Cerebellar nuclear complex (tissue), 1 donor: ENCODE measurements around the gene SEMA3C.
"Not testable (repeated sequence)": the region's sequence is repeated elsewhere in the genome, so short reads cannot be mapped to it uniquely, and the experiment has no call there.

Experiments
- DNase-seq, 2 experiments: peaks; one replicate each; lab custom pipeline; 2025; lab: John Stamatoyannopoulos, UW

The SEMA3C gene

DNA sequence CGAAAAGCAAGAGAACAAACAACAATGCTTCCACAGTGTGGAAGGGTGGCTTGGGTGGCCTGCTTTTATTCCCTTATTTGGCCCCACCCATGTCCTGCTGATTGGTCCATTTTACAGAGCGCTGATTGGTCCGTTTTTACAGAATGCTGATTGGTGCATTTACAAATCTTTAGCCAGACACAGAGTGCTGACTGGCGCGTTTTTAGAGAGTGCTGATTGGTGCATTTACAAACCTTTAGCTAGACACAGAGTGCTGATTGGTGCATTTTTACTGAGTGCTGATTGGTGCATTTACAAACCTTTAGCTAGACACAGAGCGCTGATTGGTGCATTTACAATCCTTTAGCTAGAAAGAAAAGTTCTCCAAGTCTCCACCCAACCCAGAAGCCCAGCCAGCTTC, 8.1 kb upstream of the SEMA3C start:
- DNase-seq, result not testable (repeated sequence)

DNA sequence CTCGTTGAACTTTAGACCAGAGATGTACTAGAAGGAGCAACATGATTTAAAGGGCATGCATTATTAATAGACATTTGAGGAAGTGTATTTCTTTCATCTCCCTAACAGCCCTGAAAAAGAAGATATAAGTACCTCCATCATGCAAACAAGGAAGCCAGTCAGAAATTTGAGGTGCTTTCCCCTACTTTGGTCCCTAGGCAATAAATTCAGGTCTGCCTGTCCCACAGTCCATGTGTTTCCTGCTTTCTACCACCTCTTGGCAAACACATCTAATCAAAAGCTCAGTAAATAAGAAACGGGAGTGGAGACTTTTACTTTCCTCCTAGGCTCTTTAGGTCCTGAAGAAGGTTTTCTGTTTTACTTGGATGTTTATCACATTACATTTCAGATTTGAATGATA, 5.2 kb upstream of the SEMA3C start:
- no peak for DNase-seq

DNA sequence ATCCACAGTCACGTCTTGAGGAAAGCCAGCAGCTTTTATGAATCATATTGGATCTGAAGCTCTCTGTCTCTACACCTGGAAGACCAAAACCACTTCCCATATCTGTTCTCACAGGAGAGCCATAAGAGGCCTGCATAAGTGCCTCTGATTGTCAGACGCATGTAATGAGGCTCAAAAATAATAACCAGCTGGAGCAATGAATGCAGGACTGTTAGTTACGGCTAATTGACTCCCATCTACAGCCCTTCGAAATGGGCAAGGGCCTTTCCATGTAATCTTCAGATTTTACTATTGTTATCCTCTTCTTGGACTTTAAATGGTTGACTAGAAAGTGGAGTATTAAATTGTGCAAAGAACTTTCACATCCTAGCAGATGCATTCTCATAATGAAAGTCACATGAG, 4.4 kb upstream of the SEMA3C start:
- DNase-seq, result no peak

DNA sequence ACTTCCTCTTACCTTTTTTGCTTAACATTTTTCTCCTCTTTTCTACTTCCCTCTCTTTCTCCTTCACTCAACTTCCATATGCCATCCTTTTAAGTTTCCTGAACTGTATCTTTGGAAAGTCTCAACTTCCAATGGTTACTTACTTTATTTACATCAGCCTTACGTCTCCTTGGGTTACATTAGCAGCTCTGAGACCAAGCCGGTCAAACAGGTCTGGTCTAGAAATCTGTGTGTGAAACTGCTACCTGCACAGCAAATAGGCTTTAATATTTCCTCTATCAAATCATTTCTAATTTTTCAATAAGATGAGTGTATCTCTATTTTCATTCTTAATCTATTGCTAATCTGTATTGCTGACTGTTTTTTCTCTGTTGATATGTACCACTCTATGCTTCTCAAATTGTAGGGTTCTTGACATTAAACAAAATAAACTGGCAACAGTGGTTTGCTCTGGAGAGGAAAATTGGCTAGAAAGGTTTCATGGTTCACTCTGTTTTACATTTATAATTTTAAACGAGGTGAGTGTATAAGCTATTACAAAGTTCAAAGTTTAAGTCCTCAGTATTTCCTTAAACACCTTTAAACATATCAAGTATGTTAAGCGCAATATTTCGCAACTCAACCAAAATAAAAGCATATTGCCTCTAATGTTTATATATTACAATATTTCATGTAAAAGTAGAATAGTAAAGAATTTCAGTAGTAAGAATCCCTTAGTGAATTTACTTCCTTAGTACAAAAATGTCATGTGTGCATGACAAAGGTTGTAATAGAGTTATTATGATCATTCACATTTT, 3.6 kb upstream of the SEMA3C start:
- no peak for DNase-seq

DNA sequence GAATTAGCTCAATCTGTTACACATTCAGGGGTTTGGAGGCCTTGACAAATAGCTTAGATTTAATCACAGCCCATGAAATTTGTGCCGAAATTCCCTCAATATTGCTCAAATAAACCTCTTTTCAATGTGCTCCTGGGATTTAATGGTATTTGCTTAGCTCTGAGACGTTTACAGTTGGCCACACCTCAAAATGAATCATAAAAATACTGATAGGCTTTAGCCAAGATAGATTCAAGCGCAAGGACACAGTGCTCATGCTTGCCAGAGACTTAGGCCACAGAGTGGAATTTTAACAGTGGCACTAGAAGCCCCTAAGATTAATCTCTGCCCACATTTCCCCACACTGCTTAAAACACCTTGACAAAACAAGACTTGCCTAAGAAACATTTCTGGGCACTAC, 2.3 kb upstream of the SEMA3C start:
- no peak for DNase-seq

DNA sequence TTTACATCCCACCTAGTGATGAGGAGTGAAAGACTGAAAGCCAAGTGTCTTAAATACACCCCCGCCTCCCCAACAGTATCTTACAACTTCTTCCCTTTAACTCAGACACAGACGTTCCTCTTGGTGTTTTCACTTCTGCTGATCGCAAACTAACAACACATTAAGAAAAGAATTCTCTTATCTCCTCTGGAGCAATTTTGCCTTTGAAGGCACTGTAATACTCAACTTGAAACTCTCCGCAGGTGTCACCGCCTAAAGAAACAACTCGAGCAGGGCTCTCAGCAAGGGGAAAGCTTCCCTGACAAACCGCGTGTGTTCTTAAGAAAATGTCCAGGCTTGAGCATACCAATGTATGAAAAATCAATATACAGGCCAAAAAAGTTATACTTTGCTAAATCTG, 452 bp downstream of the SEMA3C start:
- DNase-seq, result no peak

DNA sequence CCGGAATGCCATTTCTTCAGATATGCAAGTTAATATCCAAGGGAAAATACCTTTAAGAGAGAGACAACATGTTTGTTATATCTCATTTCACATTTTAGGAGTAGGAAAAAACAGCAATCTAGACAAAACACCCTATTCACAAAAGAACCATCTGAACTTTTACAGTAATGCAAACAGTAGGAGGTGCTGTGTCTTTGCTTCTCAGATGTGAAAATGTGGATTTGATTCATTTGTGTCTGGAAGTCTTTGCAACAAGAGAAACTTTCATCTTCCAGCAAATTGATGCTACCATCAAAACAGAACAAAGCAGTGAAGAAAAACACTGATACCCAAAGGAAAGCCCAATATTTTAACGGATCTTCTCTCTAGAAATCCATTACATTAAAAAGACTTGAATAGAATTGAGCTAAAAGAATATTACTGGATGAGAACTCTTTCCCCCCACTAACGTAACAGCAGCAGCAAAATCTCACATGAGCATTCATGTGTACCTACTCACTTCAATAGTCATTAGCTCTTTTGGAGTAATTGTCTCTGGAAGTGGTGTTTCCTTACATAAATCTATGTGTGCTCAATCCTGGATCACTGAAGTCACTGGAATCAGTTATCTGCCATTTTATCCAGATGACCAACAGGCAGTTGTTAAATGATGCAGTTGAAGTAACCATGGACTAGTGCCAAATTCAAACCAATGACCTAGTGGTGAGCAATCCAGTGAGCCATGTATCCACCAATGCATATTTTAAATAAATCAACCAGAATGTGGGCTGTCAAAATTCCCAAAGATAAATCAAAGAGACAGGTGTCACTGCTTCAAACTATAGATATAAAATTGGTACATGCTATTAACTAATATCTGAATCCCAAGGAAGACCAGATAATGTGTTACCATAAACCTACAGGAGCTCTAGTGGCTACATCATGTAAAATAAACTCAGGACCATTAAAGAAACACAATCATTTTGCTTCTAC, 1.8 kb downstream of the SEMA3C start:
- DNase-seq, result no peak

DNA sequence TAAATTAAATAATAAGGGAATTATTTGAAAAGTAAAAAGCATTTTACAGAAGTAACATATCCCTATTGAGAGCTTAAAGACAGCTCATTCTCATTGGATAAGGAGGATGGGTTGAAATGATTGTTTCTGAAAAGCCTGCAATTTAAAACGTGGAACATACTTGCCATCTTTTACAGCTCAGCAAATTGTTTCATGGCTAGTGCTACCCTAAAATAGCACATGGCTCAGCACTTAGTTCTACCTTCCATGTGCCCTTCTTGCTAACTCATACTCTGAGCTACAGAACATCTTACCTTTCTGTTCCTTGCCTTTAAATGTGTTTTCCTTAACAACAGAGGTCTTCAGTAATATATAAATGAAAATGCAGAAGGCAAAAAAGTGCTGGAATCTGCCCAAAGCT, 8.6 kb downstream of the SEMA3C start:
- no peak for DNase-seq

DNA sequence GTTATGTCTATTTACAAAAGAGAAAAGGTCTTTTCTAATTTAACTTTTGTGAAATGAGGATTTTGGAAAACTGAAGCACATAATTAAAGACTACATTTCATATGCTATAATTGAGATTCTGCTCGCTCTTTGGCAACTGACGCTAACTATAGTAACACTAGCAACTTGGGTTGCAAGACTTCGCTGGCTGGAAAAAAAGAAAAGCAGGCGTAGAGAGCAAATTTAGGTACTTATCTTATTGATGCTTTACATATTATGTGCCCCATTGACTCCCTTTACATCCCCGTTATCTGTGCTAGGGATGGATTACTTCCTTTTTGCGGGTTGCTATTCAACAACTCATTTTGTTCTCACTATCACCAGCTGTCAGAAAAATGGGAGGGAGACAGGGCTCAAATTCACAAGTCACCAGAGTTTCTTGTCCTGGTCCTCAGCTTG, 10.5 kb downstream of the SEMA3C start:
- DNase-seq, result no peak

DNA sequence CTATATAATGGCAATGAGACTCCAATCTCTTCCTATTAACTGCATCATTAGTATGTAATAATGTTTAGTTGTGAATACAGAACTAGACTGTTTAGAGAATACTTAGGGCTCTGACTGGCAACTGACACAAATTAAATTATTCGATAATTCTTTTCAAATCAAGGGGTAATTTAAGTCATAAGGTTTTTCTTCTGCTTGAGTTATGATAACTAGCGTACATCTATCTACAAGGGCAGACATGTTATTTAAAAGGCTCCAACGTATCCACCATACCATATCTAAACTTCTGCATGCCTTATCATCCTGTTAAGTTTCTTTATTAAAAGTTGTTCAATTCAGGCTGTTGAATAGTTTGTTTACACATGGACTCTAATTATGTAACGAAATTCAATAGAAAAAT, 11.2 kb downstream of the SEMA3C start:
- DNase-seq, result no peak

DNA sequence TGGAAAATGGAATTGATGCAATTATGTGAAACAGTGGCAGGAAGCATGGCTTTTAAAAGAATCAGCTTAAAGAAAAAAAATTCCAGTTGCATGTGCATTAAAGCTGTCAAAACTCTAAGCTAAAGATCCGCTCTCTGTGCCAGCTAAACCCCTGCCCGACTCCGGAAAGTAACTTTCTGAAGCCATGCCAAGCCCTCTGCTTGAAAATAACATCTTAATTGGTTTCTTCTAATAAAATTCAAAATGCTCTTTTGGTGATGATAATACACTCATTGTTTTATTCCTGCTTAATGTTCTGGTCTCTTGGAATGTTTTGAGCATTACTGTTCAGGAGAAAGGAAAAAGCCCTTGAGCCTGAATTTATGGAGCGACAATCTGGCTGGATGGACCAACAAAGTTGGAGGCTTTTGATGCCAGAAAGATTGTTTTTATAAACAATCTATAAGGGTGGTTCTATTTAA, 11.7 kb downstream of the SEMA3C start:
- DNase-seq, result no peak

DNA sequence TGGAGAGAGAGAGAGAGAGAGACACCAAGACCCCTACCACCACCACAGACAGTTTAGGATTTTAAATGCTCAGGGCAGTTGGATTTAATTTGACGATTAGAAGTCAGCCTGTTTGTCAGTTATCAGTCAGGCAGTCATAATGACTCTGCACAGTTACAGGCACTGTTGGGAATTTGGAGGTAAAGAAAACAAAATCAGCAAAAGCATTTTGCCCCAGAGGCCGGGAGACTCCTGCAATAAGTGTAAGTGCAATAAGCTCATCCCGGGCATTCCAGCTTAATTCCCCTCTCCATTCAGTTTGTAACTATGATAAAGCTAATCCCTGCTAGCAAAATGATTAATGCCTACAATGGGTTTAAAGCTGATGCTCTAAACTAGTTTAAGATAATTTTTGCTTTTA, 13.5 kb downstream of the SEMA3C start:
- DNase-seq, result no peak

DNA sequence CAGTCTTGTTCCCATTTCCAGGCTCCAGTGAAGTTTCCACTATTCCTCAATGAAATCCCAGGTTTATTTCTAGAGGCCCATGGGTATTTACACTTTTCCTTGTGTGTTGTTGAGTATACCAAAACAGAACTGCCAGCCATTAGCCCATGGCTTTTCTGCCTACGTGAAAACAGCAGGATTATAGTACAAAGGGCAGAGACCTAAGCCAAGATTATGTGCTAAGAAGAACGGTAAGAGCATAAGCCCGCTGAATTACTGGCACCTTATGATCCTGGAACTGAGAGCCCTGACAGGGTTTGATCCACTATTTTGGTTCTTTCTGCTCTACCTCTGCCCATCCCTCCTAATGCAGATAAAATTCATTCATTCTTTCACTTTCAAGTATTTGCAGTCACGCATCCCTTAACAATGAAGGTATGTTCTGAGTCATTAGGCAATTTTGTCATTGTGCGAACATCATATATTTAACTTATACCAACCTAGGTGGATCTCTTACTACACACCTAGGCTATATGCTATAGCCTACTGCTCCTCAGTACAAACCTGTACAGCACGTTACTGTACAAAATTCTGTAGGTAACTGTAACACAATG, 16.0 kb downstream of the SEMA3C start:
- DNase-seq, result no peak

DNA sequence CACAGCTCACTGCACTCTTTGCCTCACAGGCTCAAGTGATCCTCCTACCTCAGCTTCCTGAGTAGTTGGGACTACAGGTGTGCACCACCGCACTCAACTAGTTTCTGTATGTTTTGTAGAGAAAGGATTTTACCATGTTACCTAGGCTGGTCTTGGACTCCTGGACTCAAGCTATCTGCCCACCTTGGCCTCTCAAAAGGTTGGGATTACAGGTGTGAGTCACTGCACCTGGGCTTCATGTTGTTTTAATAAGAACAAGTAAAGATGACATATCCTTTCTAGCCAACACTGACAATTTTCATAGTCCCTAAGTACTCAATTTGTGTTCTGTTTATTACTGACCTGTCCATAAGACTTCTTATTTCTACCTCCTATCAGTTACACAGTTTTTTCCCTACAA, 16.8 kb downstream of the SEMA3C start:
- no peak for DNase-seq

DNA sequence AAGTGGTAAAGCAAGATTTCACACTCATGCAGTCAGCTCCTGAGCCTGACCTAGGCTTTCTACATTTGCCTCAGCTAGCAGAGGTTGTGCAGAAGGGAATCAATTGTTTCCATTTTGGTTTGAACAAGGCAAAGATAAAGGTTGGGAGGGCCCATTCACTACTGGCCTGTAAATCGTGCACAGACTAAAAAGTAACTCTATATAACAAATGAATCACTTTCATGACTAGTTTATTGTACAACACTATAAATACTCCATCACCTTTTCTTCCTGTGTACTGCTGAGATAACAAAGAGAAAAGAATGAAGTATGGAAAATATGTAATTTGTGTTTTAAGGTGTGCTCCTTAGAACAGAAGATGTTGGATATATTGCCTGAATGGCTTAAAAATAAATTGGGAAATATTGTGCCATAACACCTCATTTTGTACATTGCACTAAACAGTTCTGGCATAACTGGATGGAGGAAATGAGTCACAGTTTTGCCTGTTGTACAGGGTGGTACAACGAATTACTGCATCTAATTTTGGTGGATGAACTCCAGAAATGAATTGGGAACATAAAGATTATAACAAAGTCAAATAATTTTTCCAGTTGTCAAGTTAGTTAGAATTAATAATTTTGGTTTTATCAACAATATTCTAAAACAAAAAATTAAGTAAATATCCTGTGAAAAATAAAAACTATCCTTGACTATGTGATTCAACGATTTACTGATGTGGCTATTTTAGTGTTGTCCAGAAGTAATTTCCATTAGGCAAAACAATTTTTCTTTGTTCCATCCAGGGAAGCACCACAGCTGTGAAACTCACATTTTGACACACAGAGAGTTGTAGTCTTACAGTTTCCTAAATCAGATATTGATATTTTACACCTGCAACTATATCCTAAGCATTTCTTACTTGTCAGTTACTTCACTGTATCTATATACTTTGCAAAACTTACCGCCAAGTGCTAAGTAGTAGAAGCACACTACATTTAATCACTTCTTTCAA, 18.0 kb downstream of the SEMA3C start:
- no peak for DNase-seq

DNA sequence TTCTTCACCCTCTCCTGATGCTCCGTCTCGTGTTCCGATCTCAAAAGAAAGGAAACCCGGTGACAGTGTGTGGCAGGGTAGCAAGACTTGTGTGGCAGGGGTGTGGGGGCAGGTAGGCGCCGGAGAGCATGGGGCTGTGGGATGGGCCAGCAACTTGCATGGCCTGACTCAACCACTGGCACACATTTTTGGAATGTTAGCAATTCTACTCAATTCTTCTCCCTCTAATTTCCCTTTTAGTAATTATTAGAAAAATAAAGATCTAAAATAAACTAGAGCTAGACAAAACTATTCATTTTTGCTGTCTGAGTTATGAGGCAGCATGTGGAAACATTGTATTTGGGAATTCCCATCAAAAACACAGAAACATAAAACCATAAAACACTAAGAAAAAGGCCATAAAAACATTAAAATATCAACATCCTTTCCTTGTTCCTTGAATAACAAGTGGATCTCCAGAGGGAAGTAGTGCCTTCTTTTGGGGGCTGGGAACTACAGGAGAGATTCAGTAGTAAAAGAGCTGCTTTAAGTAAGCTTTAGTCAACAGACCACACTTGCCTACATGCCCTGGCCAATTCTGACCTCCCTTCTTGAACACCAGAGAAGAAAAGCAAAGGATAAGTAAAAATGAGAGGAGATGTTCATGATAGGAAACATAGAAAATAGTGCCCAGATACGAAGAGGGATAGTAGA, 21.8 kb downstream of the SEMA3C start:
- no peak for DNase-seq

DNA sequence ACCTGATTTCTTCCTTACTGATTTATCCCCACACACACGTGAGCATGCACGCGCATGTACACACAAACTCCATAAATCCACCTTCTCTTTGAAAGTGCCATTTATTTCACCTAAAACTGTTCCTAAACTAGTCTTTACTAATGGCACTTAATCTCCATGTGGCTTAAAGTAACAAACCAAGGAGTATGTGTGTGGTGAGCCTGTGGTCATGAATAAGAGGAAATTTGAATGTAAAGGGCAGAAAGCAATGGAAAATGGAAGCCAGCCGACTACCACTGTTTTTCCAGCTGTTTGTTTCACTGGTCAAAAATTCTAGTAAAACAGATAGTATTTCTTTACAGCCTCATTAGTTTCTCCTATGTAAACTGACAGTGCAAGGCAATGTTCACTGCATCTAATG, 23.8 kb downstream of the SEMA3C start:
- no peak for DNase-seq

DNA sequence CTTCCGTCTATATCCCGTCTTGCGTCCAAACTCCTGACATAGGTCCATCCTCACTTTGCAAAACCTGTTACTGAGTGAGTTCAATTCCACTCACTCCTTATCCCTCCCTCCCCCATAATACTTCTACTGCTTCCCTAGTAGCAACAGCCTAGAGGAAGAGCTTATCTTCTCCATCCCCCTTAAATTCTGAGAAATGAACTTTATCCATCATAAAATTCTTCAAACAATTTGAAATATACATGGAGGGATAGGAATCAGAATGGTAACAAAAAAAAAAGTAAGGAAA, 27.6 kb downstream of the SEMA3C start:
- DNase-seq, result no peak

DNA sequence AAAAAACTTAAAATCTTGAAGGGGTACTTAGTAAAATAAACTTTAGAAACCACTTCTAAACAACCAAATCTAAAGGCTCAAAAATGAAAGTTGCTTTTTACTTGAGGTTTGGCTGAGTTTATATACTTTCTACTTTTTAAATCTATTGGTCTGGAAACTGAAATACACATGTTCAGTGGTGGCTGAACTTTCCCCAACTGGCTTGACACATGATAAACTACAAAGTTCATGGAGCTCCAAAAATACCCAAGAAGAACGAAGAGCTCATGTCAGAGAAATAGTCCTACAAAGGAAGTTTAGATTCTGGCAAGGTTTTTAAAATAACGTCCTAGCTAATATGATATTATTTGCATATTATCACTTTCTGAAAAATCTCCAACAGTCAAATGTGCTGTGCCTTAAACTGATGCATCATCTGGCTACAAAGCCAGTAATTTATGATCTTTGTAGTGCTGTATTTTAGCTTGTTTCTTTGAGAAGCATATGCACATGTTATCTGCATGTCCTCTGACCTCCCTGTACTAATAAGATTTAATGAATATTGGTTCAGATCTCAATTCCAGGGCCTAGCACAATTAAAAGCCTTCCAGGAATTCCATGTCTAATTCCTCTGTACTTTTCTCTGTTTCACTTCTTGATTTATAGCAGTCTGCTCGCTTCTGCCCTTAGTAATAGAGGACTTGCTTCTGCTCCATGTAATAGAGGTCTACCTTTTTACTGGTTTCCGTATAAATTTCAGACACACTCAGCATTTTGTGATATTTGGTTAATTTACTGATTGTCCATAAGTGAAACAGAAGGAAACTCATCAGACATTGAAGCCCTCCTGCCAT, 28.2 kb downstream of the SEMA3C start:
- no peak for DNase-seq

DNA sequence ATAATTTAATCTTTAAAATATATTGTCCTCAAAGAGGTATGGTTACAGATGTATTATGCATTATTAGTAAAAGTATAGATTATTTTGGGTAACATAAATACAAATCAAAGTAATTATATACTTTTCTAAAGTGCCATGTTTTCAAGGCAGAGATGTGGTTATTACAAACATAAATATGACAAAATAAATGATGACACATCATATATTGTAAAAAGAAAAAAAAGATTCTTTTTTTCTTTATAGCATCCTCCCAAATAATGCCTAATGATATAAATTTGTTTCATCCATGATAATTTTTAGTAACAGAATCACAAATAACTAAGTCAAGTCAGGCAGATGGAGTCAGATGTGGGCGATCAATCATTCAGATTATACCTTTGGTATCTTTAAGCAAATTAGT, 29.3 kb downstream of the SEMA3C start:
- no peak for DNase-seq
